Adrenal gland (tissue), 12 donors: Measurements from ENCODE around the gene INHBB. TPM values are rescaled to one million over a fixed set of nuclear protein-coding genes. Genes with fewer than 3 reads are reported as not detected.

ENCODE experiments used
- DNase-seq, 7 donors: peaks; one replicate each; pipeline ENCODE4 v3.0.0-alpha.2; 2019 to 2020
- H3K27ac ChIP-seq, 5 donors: fragments of 200-600 bp; sonication (generic) in 4 of 5; 1 replicate in 3 of 5; 2 replicates in 2 of 5; pipeline versions ENCODE4 v1.5.1 to v1.8.0; 2016 to 2020; ENCODE audit warnings: mild to moderate bottlenecking in 1 of 5
- H3K27me3 ChIP-seq: fragments of 200-600 bp; 2 replicates; pipeline ENCODE4 v1.8.0; 2021
- H3K36me3 ChIP-seq, 2 donors: fragments of 200-600 bp; replicated peaks in 1 of 2; 1 replicate in 1 of 2; 2 replicates in 1 of 2; pipeline versions ENCODE4 v1.5.1 to v1.8.0; 2018 to 2022
- H3K4me1 ChIP-seq, 2 donors: fragments of 200-600 bp; replicated peaks in 1 of 2; 1 replicate in 1 of 2; 2 replicates in 1 of 2; pipeline versions ENCODE4 v1.5.1 to v1.8.0; 2018 to 2021
- H3K4me3 ChIP-seq, 4 donors: fragments of 200-600 bp; sonication (generic) in 3 of 4; one replicate each; pipeline ENCODE4 v1.5.1; 2016 to 2018
- H3K9me3 ChIP-seq, 3 donors: fragments of 200-600 bp; sonication (generic) in 1 of 3; replicated peaks in 1 of 3; 1 replicate in 2 of 3; 2 replicates in 1 of 3; pipeline versions ENCODE4 v1.5.1 to v1.8.0; 2016 to 2021
- POLR2A ChIP-seq, 2 donors: fragments of 450-650 bp; IDR thresholded peaks; one replicate each; pipeline ENCODE4 v1.6.1; 2017; ENCODE audit warnings: antibody characterized with exemption in 2 of 2, mild to moderate bottlenecking in 2 of 2, moderate library complexity in 1 of 2
- WGBS, 4 donors: extraction: QIAGEN DNeasy Blood & Tissue Kit in 2 of 4; methylation state at CpG; one replicate each; pipeline versions ENCODE4 v1.1.5 to v1.1.7; 2013 to 2017; 5-methylcytosine and 5-hydroxymethylcytosine counted together
- intact Hi-C, 2 donors: fragments of 100-400 bp; cut with DNase I; formaldehyde crosslinking; loops; one replicate each; pipeline versions ENCODE4 v1.14.1 to v1.15.0; 2022 to 2023
- polyA plus RNA-seq, 3 donors: library from polyadenylated mRNA; stranded (reverse); fragments of 200-250 nt in 2 of 3; fragments of 350-450 nt in 1 of 3; fragmentation: Illumina TruSeq in 1 of 3; extraction: RNeasy Lipid Tissue Mini Kit (QIAGEN cat#74804) in 1 of 3; gene quantifications; one replicate each; pipeline ENCODE4 v1.2.3, GENCODE V29; 2013 to 2014
- total RNA-seq, 9 donors: library from RNA; depleted of rRNA in 4 of 9; stranded (reverse); fragments of >200 nt in 4 of 9; fragments of 120-200 nt in 1 of 9; fragmentation: NEBNext Ultra II Directional in 1 of 9; extraction: Animal tissue kit (Norgen Biotek cat#: 25700) in 1 of 9; gene quantifications; one replicate each; pipeline versions ENCODE4 v1.1.0 to v1.2.4, GENCODE V29; 2013 to 2023
- TF ChIP-seq, protein P1 (sequence below), 6 experiments: fragments of 450-650 bp in 4 of 6; fragments of 200-600 bp in 2 of 6; sonication (generic) in 1 of 6; IDR thresholded peaks; 1 replicate in 5 of 6; 2 replicates in 1 of 6; pipeline versions ENCODE4 v1.5.1 to v1.8.0; 2016 to 2021; ENCODE audit warnings: antibody characterized with exemption in 6 of 6, mild to moderate bottlenecking in 2 of 6, moderate library complexity in 1 of 6
- donor health status: healthy with polysubstance abuse.
- donor health status: Bipolar disorder and iron deficiency.
- donor health status: DM: yes; HTN: yes; CAD: no.
- donor health status: DM: no; HTN: no; CAD: no.
- donor health status: DM: no; HTN: no; CAD: no.
- donor health status: DM: yes; HTN: yes; CAD: no.

INHBB gene
- total and polyA plus RNA-seq, 12 donors: 0.28 to 9.1 (median 6.8) TPM

DNA sequence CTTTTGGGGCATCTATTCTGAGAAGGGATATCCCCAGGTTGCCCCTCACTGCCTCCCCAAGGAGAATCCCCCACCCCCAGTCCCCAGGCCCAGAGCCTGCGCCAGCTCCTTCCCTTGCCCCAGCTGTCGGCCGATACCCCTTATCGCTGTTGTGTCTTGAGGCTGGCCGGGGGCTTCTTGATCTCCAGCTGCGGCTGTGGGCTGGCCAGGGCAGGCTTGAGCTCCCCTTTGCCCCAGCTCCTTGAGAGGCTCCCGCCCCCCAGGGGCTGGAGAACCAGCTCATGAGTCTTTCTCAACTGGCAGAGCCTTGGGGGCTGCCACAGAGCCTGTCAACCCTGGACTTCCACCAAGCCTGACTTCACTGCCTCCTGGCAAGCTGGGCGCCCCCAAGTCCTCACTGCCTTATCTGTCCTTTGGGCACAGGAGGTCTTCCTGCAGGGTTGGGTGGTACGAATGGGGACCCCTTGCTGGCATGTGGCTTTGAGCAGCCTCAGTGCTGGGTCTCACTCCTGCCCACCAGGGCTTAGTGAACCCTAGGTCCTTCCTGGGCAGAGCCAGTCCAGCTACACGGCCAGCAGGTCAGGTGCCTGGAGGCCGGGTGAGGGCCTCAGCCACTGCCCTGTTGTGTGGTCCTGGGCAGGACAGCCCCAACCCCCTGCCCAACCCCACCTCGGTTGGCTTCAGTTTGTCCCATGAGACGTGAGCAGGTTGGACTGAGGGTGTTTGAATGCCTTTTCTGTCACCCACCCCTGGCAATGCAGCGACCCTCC is 29.5 kb downstream of the INHBB start:
- Histone ChIP-seq H3K4me1 (no peaks in the 10 kb centered on the region), H3K9me3 (no peaks in the 10 kb centered on the region), H3K36me3 (no peaks in the 10 kb centered on the region), H3K27ac (no peak overlapping the region), H3K27me3 (no peaks in the 10 kb centered on the region), H3K4me3 (no peak overlapping the region)
- intact Hi-C loops: no loop called here
- WGBS, 4 donors: 91 to 95% (median 93%) methylated on average over 4 to 14 of the region's 14 CpGs
- no peak for DNase-seq
- no peak for TF ChIP-seq POLR2A (IDR thresholded peaks at IDR 0.05)

DNA sequence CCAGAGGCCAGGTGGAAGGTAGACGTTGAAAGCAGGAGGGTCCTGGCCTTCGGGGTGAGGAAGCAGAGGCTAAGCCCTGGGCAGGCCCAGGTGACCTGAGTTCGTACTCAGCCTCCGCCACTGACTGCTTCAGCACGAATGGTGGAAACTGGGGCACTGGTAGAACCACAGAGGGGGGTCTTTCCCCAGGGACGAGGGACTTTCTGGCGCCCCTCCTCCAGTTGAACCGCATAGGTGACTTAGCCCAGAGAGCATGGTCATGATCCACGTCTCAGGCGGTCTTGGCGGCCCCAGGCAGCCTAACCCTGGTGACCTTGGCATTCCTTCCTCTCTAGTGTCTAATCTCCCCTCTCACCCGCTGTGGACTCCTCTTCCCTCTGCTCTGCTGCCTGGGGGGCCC is 30.2 kb downstream of the INHBB start:
- H3K36me3 ChIP-seq: no peaks in the 10 kb centered on the region
- H3K9me3 ChIP-seq: no peaks in the 10 kb centered on the region
- H3K4me1 ChIP-seq: no peaks in the 10 kb centered on the region
- WGBS, 4 donors: 82 to 90% (median 86%) methylated on average over 7 to 12 of the region's 12 CpGs
- no peak overlapping the region for H3K4me3 ChIP-seq
- DNase-seq: no peak
- no peaks in the 10 kb centered on the region for H3K27me3 ChIP-seq
- H3K27ac ChIP-seq: no peak overlapping the region
- TF ChIP-seq, protein P1, sequence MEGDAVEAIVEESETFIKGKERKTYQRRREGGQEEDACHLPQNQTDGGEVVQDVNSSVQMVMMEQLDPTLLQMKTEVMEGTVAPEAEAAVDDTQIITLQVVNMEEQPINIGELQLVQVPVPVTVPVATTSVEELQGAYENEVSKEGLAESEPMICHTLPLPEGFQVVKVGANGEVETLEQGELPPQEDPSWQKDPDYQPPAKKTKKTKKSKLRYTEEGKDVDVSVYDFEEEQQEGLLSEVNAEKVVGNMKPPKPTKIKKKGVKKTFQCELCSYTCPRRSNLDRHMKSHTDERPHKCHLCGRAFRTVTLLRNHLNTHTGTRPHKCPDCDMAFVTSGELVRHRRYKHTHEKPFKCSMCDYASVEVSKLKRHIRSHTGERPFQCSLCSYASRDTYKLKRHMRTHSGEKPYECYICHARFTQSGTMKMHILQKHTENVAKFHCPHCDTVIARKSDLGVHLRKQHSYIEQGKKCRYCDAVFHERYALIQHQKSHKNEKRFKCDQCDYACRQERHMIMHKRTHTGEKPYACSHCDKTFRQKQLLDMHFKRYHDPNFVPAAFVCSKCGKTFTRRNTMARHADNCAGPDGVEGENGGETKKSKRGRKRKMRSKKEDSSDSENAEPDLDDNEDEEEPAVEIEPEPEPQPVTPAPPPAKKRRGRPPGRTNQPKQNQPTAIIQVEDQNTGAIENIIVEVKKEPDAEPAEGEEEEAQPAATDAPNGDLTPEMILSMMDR (IDR thresholded peaks at IDR 0.05): no peak
- TF ChIP-seq POLR2A (IDR thresholded peaks at IDR 0.05): no peak
- intact Hi-C loops: no loop called here

DNA sequence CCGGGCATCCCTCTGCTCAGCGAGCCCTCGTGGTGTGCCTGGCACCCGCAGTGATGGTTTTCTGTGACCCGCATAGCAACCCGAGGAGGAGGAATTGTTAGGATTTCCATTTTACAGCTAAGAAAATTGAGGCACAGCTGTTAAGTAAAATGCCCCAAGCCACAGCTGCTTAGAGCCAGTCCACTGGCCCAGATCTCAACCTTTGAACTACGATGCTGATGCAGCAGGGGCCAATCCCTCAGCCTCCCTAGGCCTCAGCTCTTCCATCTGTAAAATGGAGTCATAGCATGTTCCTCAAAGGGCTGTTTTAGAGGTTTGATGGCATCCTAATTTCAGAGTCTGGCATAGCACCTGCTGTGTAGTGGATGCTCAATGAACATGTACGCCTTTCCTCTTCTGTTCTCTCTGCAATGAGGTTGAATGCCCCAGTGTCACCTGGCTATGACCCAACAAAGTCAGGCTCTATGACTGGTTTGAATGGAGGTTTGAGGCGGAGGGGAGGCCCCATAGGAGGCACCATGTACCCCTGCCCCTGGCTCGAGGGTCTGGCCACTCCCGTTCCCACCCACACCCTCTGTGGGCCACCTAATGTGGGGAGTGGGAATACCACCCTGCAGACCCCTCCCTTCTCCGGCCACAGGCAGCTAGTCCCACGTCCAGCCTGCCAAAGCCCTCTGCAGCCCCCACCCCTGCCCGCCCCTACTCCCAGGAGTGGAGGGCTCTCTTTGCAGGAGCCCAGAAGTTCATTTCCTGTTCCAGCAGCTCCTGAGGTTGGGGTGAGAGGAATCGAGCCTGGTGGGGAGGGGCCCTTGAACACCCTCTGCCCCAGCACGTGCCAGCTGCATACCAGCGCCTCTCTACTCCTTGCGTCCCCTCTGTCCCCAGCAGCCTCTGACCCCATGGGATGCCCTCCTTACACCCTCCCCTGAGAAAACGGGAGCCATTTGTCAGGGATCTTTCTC is 31.0 kb downstream of the INHBB start:
- 75 to 82% (median 81%) methylated on average over 8 to 19 of the region's 19 CpGs for WGBS, 4 donors
- Histone ChIP-seq H3K36me3 (no peaks in the 10 kb centered on the region), H3K4me3 (no peak overlapping the region), H3K4me1 (no peaks in the 10 kb centered on the region), H3K9me3 (no peaks in the 10 kb centered on the region), H3K27ac (no peak overlapping the region), H3K27me3 (no peaks in the 10 kb centered on the region)
- TF ChIP-seq POLR2A (IDR thresholded peaks at IDR 0.05): no peak
- TF ChIP-seq, protein P1 (IDR thresholded peaks at IDR 0.05): no peak
- no peak for DNase-seq
- intact Hi-C loops: no loop called here

DNA sequence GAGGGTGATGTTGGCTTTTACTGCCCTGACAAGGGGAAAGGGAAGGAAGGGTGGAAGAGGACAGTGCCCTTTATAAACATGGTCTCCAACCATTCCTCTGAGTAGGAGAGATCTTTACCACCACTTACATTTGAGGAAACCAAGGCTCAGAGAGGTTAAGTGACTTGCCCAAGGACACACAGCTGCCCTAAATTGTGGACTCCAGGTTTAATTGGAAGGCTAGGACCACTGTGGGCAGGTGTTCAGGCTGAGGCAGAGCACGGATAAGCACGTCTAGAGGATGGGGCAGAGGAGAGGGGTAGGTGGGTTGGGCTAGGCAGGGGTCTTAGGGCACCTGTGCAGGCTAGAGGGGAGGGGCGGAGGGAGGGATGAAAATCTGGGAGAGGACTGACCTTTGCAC is 32.7 kb downstream of the INHBB start:
- DNase-seq: no peak
- 67 to 82% (median 76%) methylated on average over 3 of the region's 3 CpGs for WGBS, 4 donors
- no peaks in the 10 kb centered on the region for H3K27me3 ChIP-seq

More for the DNA sequence above, 32.7 kb downstream of the INHBB start:
- intact Hi-C loops: no loop called here
- Histone ChIP-seq H3K4me1 (no peaks in the 10 kb centered on the region), H3K4me3 (no peak overlapping the region), H3K27ac (no peak overlapping the region), H3K36me3 (no peaks in the 10 kb centered on the region), H3K9me3 (no peaks in the 10 kb centered on the region)
- TF ChIP-seq, protein P1 (IDR thresholded peaks at IDR 0.05): no peak
- TF ChIP-seq POLR2A (IDR thresholded peaks at IDR 0.05): no peak
